NCI-H2227 (cell line): ENCODE results near the gene DEPDC1B.
"Not testable (repeated sequence)": the region's sequence is repeated elsewhere in the genome, so short reads cannot be mapped to it uniquely, and the experiment has no call there.

Experiments
- DNase-seq: peaks from one replicate; lab custom pipeline; 2025; ENCODE audit not compliant: unreplicated experiment; lab: John Stamatoyannopoulos, UW

DEPDC1B gene

DNA sequence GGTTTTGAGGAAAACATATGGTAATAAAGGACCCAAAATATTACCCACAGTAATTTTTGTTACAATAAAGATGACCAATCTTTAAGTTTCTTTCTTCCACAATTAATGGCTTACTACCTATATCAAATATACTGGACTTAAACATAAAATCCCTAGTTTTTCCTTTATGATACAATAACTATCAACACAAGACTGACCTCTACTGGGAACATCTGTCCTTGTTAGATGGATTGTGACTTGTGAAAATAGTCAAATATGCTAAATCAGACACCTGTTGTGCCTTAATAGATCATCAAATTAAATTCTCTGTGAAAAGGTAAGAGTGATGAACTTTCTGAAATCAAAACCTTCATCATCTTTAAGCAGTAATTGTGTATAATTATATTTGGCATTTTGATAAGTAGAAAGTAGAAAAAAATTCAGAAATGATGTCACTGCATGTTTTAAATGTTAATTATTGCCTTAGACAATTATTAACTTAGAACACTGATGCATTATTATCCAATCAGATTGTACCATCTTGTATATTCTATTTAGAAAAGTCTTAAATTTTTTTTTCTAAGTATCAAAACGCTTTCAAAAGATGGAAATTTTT, 113.6 kb downstream of the DEPDC1B start:
- no peak for DNase-seq

DNA sequence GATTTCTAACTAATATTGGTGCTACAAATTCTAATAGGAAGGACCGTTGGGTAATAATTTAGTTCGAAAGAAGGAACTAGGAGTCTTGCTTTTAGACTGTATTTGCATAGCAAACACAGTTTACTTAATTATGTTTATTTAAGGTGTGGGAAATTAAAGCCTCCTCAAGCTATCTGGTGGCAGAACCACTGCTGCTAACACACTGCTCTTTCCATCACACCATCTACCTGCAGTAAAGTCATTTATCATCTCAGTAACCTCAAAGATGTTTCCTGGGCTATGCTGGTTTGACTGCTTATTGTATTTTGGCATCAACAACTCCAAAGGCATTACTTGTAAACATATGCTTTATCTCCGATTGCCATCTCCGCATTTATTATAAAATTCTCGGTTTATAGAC, 114.3 kb downstream of the DEPDC1B start:
- DNase-seq: no peak

- no peak for DNase-seq
Observed at GRCh38 chr5:60584304-60584703, 115.7 kb downstream of the DEPDC1B start.

DNA sequence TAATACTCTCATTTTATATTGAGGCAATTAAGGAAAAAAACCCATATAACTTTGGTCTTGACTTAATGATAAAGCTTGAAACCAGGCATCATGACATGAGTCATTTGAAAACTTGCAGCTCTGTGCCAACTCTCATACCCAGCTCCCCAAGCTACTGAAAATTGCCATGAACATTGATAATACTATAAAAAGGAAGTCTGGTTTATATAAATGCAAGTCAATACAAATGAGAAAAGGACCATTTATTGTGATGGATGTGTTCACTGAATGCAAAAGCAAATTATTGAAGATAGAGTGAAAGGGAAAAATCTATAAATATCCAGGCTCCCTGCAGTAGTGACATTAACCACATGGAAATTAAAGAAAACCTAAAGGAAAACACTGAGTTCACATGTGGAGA, 116.3 kb downstream of the DEPDC1B start:
- DNase-seq: no peak

DNA sequence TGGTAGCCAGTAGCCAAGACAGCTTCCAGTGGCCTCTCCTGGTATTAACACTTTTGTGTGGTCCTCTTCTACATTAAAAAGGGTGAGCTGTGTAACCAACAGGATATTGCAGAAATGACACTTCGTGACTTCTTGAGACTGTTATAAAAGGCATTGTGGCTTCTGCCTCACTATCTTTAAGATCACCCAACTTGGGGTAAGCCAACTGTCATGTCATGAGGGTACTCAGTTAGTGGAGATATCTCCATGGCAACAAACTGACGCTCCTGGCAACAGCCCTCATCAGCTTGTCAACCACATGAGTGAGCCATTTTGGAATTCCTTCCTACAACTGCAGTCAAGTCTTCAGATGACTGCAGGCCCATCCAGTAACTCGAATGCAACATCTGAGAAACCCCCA, 121.7 kb downstream of the DEPDC1B start:
- DNase-seq: no peak

- DNase-seq: no peak
Observed at GRCh38 chr5:60577116-60577515, 122.8 kb downstream of the DEPDC1B start.

DNA sequence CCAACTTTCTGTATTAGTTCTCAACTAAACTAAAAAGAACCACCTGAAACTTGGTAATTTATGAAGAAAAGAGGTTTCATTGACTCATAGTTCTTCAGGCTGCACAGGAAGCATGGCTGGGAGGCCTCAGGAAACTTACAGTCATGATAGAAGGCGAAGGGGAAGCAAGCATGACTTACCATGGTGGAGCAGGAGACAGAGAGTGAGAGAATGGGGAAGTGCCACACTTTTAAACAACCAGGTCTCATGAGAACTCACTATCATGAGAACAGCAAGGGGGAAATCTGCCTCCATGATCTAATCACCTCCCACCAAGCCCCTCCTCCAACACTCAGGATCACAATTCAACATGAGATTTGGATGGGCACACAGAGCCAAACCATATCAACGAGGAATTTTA, 123.5 kb downstream of the DEPDC1B start:
- no peak for DNase-seq

GRCh38 chr5:60568646-60569045, 131.3 kb downstream of the DEPDC1B start:
- DNase-seq: no peak

- DNase-seq: no peak
Observed at GRCh38 chr5:60563696-60564324, 136.2 kb downstream of the DEPDC1B start.

DNA sequence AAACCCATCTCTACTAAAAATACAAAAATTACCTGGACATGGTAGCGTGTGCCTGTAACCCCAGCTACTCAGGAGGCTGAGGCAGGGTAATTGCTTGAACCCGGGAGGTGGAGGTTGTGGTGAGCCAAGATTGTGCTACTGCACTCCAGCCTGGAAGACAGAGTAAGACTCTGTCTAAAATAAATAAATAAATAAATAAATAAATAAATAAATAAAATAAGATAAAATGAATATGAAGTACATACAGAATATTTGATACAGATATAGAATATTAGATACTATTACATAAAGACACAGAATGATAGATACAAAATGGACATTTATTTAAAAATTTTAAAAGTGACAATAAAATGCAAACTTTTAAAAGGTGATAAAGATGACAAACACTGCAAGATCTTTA, 146.7 kb downstream of the DEPDC1B start:
- DNase-seq: not testable (repeated sequence)

GRCh38 chr5:60551829-60552228, 148.1 kb downstream of the DEPDC1B start:
- DNase-seq: no peak

GRCh38 chr5:60551250-60551649, 148.7 kb downstream of the DEPDC1B start:
- DNase-seq: no peak

- DNase-seq: no peak
Observed at GRCh38 chr5:60550311-60550710, 149.7 kb downstream of the DEPDC1B start.

- no peak for DNase-seq
Observed at GRCh38 chr5:60549841-60550240, 150.1 kb downstream of the DEPDC1B start.
